NB4 (cell line): Measurements from ENCODE around the gene HSPB7.
"Not testable (repeated sequence)": the region's sequence is repeated elsewhere in the genome, so short reads cannot be mapped to it uniquely, and the experiment has no call there.

Source experiments
- DNase-seq: peaks from one replicate; pipeline ENCODE4 v3.0.0; 2010; ENCODE audit warnings: low read depth
- H3K4me3 ChIP-seq: one replicate; pipeline ENCODE4 v1.5.1; 2011; ENCODE audit warnings: mild to moderate bottlenecking, low read depth, low read length, moderate library complexity
- MYC ChIP-seq: IDR thresholded peaks from 2 replicates; pipeline ENCODE4 v1.6.1; 2011; ENCODE audit warnings: low read depth, low read length
- POLR2A ChIP-seq: IDR thresholded peaks from 2 replicates; pipeline ENCODE4 v1.6.1; 2011; ENCODE audit warnings: mild to moderate bottlenecking; ENCODE audit not compliant: insufficient read length; ENCODE audit errors: extremely low read depth
- TF ChIP-seq, protein P1 (sequence below): IDR thresholded peaks from 2 replicates; pipeline ENCODE4 v1.6.1; 2011; ENCODE audit warnings: low read depth, low read length
- TF ChIP-seq, protein P2 (sequence below): IDR thresholded peaks from one replicate; pipeline ENCODE4 v1.5.1; 2012; ENCODE audit warnings: low read depth, low read length

The HSPB7 gene

DNA sequence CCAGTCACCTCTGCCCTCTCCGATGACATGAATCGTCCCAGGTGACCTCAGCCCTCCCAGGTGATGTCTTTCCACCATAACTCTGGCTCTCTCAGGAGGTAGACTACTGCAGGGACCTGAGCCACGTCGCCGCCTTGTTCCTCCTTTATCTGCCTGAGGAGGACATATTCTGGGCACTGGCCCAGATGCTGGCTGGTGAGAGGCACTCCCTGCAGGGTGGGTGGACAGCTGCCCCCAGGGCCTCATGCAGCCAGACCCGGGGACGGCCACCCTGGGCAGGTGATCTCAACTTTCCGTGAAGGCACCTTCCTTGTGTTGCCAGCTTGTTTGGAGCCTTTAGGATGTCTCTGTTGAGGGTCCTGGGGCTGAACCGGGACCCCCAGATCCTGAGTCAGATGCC, 28.1 kb downstream of the HSPB7 start:
- TF ChIP-seq, protein P1, sequence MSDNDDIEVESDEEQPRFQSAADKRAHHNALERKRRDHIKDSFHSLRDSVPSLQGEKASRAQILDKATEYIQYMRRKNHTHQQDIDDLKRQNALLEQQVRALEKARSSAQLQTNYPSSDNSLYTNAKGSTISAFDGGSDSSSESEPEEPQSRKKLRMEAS = no peak
- TF ChIP-seq MYC (no peak), POLR2A (no peak)
- TF ChIP-seq, protein P2, sequence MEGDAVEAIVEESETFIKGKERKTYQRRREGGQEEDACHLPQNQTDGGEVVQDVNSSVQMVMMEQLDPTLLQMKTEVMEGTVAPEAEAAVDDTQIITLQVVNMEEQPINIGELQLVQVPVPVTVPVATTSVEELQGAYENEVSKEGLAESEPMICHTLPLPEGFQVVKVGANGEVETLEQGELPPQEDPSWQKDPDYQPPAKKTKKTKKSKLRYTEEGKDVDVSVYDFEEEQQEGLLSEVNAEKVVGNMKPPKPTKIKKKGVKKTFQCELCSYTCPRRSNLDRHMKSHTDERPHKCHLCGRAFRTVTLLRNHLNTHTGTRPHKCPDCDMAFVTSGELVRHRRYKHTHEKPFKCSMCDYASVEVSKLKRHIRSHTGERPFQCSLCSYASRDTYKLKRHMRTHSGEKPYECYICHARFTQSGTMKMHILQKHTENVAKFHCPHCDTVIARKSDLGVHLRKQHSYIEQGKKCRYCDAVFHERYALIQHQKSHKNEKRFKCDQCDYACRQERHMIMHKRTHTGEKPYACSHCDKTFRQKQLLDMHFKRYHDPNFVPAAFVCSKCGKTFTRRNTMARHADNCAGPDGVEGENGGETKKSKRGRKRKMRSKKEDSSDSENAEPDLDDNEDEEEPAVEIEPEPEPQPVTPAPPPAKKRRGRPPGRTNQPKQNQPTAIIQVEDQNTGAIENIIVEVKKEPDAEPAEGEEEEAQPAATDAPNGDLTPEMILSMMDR = no peak
- no peak for DNase-seq
- H3K4me3 ChIP-seq = no peak overlapping the region

DNA sequence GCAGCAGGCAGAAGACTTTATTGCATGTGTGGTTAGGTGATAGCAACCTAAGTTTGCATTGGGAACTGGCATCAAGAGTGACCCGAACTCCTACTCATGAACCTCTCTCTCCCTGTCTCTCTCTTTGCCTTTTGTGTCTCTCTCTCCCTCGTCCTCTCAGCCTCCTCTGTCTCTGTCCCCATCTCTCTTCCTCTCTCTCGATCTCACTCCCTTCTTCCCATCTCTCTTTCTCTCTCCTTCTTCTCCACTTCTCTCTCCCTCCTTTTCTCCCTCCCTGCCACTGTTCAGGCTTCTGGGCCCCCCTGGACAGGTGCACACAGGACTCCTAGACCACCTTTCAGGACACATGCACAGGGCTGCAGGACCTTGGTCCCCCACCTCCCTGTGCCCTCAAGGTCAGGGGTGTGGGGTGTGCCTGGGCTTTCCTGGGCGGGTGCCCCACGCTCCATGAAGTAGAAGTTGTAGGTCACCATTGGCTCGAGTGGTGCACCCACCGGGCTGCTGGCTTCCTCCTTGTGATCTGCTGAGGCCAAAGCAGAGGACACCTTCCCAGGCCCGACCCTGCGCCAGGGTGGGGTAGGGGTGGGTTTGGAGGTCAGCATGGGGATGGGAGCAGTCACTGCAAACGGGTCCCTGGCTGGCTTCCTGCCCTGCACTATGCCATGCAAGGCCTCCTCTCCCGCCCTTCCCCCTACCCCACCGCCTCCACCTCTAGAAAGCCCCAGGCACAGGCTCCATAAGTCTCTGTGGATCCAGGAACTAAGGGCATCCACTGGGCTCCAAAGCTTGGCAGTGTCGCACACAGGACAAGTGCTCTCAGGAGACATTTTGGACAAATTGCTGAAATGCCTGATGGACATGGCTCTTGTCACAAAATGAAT, 28.7 kb downstream of the HSPB7 start:
- TF ChIP-seq POLR2A (no peak), MYC (no peak)
- TF ChIP-seq, protein P1 = no peak
- TF ChIP-seq, protein P2 = no peak
- no peak overlapping the region for H3K4me3 ChIP-seq
- no peak for DNase-seq

DNA sequence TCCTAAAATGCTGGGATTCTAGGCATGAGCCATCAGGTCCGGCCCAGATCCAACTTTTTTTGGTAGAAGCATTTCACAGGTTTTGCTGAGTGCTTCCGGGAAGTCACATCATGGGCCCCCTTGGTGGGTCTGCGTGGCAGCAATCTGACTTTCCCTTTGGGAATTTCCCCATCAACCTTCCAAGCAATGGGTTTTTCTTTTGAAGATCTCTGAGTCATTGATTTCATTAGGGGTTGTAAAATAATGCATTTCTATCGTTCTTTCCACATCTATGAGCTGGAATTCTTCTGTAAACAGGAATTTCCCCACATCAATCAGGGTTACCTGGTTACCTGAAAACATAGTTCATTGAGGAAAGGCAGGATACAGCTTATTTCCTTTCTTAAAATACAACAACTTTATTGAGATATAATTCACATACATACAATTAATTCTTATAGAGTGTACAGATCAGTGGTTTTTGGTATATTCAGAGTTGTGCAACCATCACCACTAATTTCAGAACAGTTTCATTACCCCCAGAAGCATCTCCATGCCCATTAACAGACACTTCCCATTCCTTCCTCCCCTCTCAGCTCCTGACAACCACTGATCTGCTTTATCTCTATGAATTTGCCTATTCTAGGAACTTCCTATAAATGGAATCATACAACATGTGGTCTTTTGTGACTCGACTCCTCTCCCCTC, 32.1 kb downstream of the HSPB7 start:
- DNase-seq = peak; percentile 51
- TF ChIP-seq, protein P1 = no peak
- H3K4me3 ChIP-seq = no peak overlapping the region

DNA sequence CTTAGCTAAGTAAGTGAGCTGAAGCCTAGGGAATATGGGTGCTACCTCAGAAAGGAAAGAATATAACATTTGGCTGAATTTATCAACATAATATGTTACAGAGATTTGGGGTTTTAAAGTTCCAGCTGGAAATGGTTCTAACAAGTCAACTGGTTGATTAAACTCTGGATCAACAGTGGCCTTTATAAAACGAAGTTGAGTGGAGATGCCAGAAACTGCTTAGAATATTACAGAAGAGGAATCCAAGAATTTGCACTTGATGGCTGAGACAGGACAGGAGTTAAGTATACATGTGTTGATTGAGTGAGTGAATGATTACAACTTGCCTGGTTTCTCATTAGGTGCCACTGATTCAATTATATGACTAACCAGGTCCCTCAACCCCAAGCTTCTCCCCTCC, 34.6 kb downstream of the HSPB7 start:
- DNase-seq = no peak
- no peak for TF ChIP-seq MYC
- TF ChIP-seq, protein P2 = no peak
- TF ChIP-seq POLR2A = no peak
- TF ChIP-seq, protein P1 = no peak
- H3K4me3 ChIP-seq = no peak overlapping the region

DNA sequence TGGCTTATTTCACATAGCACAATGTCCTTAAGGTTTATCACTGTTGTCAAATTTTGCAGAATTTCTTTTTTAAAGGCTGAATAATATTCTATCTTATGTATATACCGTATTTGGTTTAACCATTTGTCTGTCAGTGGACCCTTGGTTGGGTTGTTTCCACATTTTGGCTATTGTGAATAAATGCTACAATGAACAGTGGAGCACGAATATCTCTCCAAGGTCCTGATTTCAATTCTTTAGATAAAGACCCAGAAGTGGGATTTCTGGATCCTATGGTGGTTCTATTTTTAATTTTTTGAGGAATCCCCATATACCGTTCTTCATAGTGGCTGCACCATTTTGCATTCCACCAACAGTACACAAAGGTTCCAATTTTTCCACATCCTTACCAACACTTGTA, 36.2 kb downstream of the HSPB7 start:
- TF ChIP-seq, protein P1 = no peak
- TF ChIP-seq, protein P2 = no peak
- no peak for TF ChIP-seq MYC
- TF ChIP-seq POLR2A = no peak
- no peak overlapping the region for H3K4me3 ChIP-seq
- no peak for DNase-seq

DNA sequence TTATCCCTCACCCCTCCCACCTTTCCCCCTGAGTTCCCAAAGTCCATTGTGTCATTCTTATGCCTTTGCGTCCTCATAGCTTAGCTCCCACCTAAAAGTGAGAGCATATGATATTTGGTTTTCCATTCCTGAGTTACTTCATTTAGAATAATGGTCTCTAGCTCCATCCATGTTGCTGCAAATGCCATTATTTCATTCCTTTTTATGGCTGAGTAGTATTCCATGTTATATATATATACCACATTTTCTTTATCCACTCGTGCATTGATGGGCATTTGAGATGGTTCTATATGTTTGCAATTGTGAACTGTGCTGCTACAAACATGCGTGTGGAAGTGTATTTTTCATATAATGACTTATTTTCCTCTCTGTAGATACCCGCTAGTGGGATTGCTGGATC, 39.9 kb downstream of the HSPB7 start:
- not testable (repeated sequence) for DNase-seq

More for the DNA sequence above, 39.9 kb downstream of the HSPB7 start:
- H3K4me3 ChIP-seq = not testable (repeated sequence)
